Fibroblast of pulmonary artery (primary cell): Measurements from ENCODE around the gene DCST1.

ENCODE experiments used
- DNase-seq: peaks from one replicate; pipeline ENCODE4 v3.0.0-alpha.2; 2010; ENCODE audit warnings: low read depth
- H3K4me3 ChIP-seq: replicated peaks from 2 replicates; pipeline ENCODE4 v1.5.1; 2011; ENCODE audit warnings: low read depth, mild to moderate bottlenecking, control low read depth, low read length, moderate library complexity
- CTCF ChIP-seq: IDR thresholded peaks from 2 replicates; pipeline ENCODE4 v1.5.1; 2011; ENCODE audit warnings: mild to moderate bottlenecking, control low read depth, low read length, inconsistent platforms; ENCODE audit errors: missing control alignments

DCST1 gene

GRCh38 chr1:155083865-155084721 lies 50.5 kb downstream of the DCST1 start:
- DNase-seq = peak; percentile 42
- TF ChIP-seq CTCF = peak; percentile 32
- peak overlapping the region; percentile 85 for H3K4me3 ChIP-seq

- peak; percentile 95 for DNase-seq
- TF ChIP-seq CTCF = peak; percentile 87
- H3K4me3 ChIP-seq = peak overlapping the region; percentile 85
Observed at GRCh38 chr1:155084722-155085503, 51.3 kb downstream of the DCST1 start.

GRCh38 chr1:155085504-155086127 lies 52.0 kb downstream of the DCST1 start:
- TF ChIP-seq CTCF = no peak
- peak overlapping the region; percentile 85 for H3K4me3 ChIP-seq
- peak; percentile 36 for DNase-seq

GRCh38 chr1:155086128-155086741 lies 52.6 kb downstream of the DCST1 start:
- TF ChIP-seq CTCF = peak; percentile 81
- DNase-seq = peak; percentile 53
- H3K4me3 ChIP-seq = no peak overlapping the region

- no peak overlapping the region for H3K4me3 ChIP-seq
- no peak for DNase-seq
- no peak for TF ChIP-seq CTCF
Observed at GRCh38 chr1:155086856-155087535, 53.4 kb downstream of the DCST1 start.
